Measurements from ENCODE around the gene F10. TPM values are rescaled to one million over a fixed set of nuclear protein-coding genes. Genes with fewer than 3 reads are reported as not detected.

F10 gene
- total RNA-seq, 2 donors from 2014 or later = 25.5 to 31.5 TPM

- no peak for ATAC-seq (ENCODE audit: insufficient number of reproducible peaks, low FRiP score, low read depth)
- Histone ChIP-seq H3K36me3 (peaks cover 18% of the 10 kb centered on the region), H3K4me1 (ENCODE audit: control insufficient read depth in 1 of 2, low read depth in 2 of 2) (no peaks in the 10 kb centered on the region), H3K9me3 (no peaks in the 10 kb centered on the region), H3K4me3 (no peak overlapping the region), H3K27ac (no peak overlapping the region), H3K27me3 (replicated peaks; ENCODE audit: insufficient read depth) (no peaks in the 10 kb centered on the region)
- no peak for TF ChIP-seq CTCF (IDR thresholded peaks at IDR 0.05)
- no peak for DNase-seq (ENCODE audit: low spot score)
Measured at GRCh38 chr13:113169277-113170272, 47.0 kb downstream of the F10 start.

GRCh38 chr13:113170511-113170910 is 47.9 kb downstream of the F10 start:
- H3K27me3 ChIP-seq (replicated peaks; ENCODE audit: insufficient read depth) = no peaks in the 10 kb centered on the region
- ATAC-seq (ENCODE audit: insufficient number of reproducible peaks, low FRiP score, low read depth) (no peak), DNase-seq (ENCODE audit: low spot score) (no peak)
- TF ChIP-seq CTCF (IDR thresholded peaks at IDR 0.05) = no peak
- H3K4me1 ChIP-seq (ENCODE audit: control insufficient read depth in 1 of 2, low read depth in 2 of 2) = no peaks in the 10 kb centered on the region
- peaks cover 24% of the 10 kb centered on the region for H3K36me3 ChIP-seq
- no peaks in the 10 kb centered on the region for H3K9me3 ChIP-seq
- no peak overlapping the region for H3K4me3 ChIP-seq
- no peak overlapping the region for H3K27ac ChIP-seq

GRCh38 chr13:113171250-113172125 is 48.9 kb downstream of the F10 start:
- no peak for DNase-seq (ENCODE audit: low spot score)
- no peak overlapping the region for H3K4me3 ChIP-seq
- H3K36me3 ChIP-seq = peaks cover 34% of the 10 kb centered on the region
- ATAC-seq (ENCODE audit: insufficient number of reproducible peaks, low FRiP score, low read depth) = no peak
- H3K4me1 ChIP-seq (ENCODE audit: control insufficient read depth in 1 of 2, low read depth in 2 of 2) = no peaks in the 10 kb centered on the region
- H3K9me3 ChIP-seq = no peaks in the 10 kb centered on the region
- no peak for TF ChIP-seq CTCF (IDR thresholded peaks at IDR 0.05)
- no peak overlapping the region for H3K27ac ChIP-seq
- no peaks in the 10 kb centered on the region for H3K27me3 ChIP-seq (replicated peaks; ENCODE audit: insufficient read depth)

GRCh38 chr13:113172419-113172926 is 49.9 kb downstream of the F10 start:
- DNase-seq (ENCODE audit: low spot score) = no peak
- TF ChIP-seq CTCF (IDR thresholded peaks at IDR 0.05) = no peak
- H3K36me3 ChIP-seq = peaks cover 35% of the 10 kb centered on the region

GRCh38 chr13:113176280-113176679 is 53.7 kb downstream of the F10 start:
- Histone ChIP-seq H3K4me3 (no peak overlapping the region), H3K27me3 (replicated peaks; ENCODE audit: insufficient read depth) (no peaks in the 10 kb centered on the region), H3K4me1 (ENCODE audit: control insufficient read depth in 1 of 2, low read depth in 2 of 2) (no peaks in the 10 kb centered on the region), H3K9me3 (no peaks in the 10 kb centered on the region), H3K27ac (no peak overlapping the region), H3K36me3 (peaks cover 63% of the 10 kb centered on the region)
- ATAC-seq (ENCODE audit: insufficient number of reproducible peaks, low FRiP score, low read depth) (no peak), DNase-seq (ENCODE audit: low spot score) (no peak)
- no peak for TF ChIP-seq CTCF (IDR thresholded peaks at IDR 0.05)

More at GRCh38 chr13:113172419-113172926, 49.9 kb downstream of the F10 start:
- Histone ChIP-seq H3K27ac (no peak overlapping the region), H3K27me3 (replicated peaks; ENCODE audit: insufficient read depth) (no peaks in the 10 kb centered on the region), H3K9me3 (no peaks in the 10 kb centered on the region), H3K4me1 (ENCODE audit: control insufficient read depth in 1 of 2, low read depth in 2 of 2) (no peaks in the 10 kb centered on the region), H3K4me3 (no peak overlapping the region)
- no peak for ATAC-seq (ENCODE audit: insufficient number of reproducible peaks, low FRiP score, low read depth)

Data from thoracic aorta (tissue), 2 donors.